ENCODE results near the gene PRDM15. TPM values are rescaled to one million over a fixed set of nuclear protein-coding genes. Genes with fewer than 3 reads are reported as not detected.
A peak's percentile ranks its signal among the peaks of the same experiment; 100 is the strongest.

The PRDM15 gene
- total and polyA plus RNA-seq, 2 experiments from 2014 or later, result 3.0 to 10.6 TPM

GRCh38 chr21:41769521-41769920 is 109.6 kb downstream of the PRDM15 start (continued):
- TF ChIP-seq ZNF462 (CRISPR knock-in tag; IDR thresholded peaks at IDR 0.05) (no peak), CREB1 (CRISPR knock-in tag; IDR thresholded peaks at IDR 0.05; ENCODE audit: low read depth) (no peak), ZNF331 (CRISPR knock-in tag; IDR thresholded peaks at IDR 0.05; ENCODE audit: low read depth) (no peak)

- Mint-ChIP-seq H3K27ac (no peak overlapping the region), H3K4me1 (peaks cover 67% of the 10 kb centered on the region), H3K27me3 (ENCODE audit: insufficient read depth, low read depth, poor library complexity) (peaks cover 85% of the 10 kb centered on the region), H3K36me3 (ENCODE audit: low read depth) (no peaks in the 10 kb centered on the region; the same call in 2 of the 3 replicates), H3K9me3 (0 out of 3 replicates have a peak, but pooled peaks cover 2% of the 10 kb centered on the region), H3K4me3 (peak overlapping the region; percentile 79)
- Histone ChIP-seq H3K36me3 (ENCODE audit: insufficient read depth) (no peaks in the 10 kb centered on the region; the same call in 1 of the 2 replicates), H2AFZ (no peak overlapping the region), H3K27me3 (ENCODE audit: insufficient read depth) (peaks cover 84% of the 10 kb centered on the region), H4K20me1 (replicated peaks; ENCODE audit: insufficient read depth) (peaks cover 17% of the 10 kb centered on the region), H3K79me2 (replicated peaks; ENCODE audit: insufficient read depth) (peaks cover 17% of the 10 kb centered on the region), H3K4me2 (peak overlapping the region; percentile 93), H3K27ac (ENCODE audit: low read depth) (no peak overlapping the region), H3F3A (replicated peaks; ENCODE audit: low read depth) (no peaks in the 10 kb centered on the region; the same call in 1 of the 2 replicates), H3K4me3 (peak overlapping the region; percentile 77), H3K9me2 (ENCODE audit: insufficient read depth) (no peaks in the 10 kb centered on the region), H3K4me1 (ENCODE audit: insufficient read depth) (peaks cover 38% of the 10 kb centered on the region)
- no peak for TF ChIP-seq ETS1 (IDR thresholded peaks at IDR 0.05)
- TF ChIP-seq EZH2 (IDR thresholded peaks at IDR 0.05; ENCODE audit: low read depth, unreplicated experiment), result peak; percentile 45
- no peak for TF ChIP-seq STAT1 (IDR thresholded peaks at IDR 0.05; ENCODE audit: unreplicated experiment)
- TF ChIP-seq NANOG (IDR thresholded peaks at IDR 0.05; ENCODE audit: borderline replicate concordance), result no peak
- no peak for TF ChIP-seq REST (IDR thresholded peaks at IDR 0.05; ENCODE audit: unreplicated experiment)
- ATAC-seq (no peak), DNase-seq (ENCODE audit: low spot score) (no peak)
These were observed 110.0 kb downstream of the PRDM15 start for GRCh38 chr21:41769111-41769510.

All from GM23338 (cell line).